Stimulated activated CD4-positive, alpha-beta T cell treated with anti-CD3 and anti-CD28 coated beads, Interleukin-12 subunit alpha, Interleukin-12 subunit beta, amount 100 ng/mL, for 4 hours (primary cell): ENCODE results near the gene ZNF761.
"Not testable (repeated sequence)": the region's sequence is repeated elsewhere in the genome, so short reads cannot be mapped to it uniquely, and the experiment has no call there.

Experiments
- DNase-seq: peaks from one replicate; pipeline ENCODE4 v3.0.0-alpha.2; 2020

The ZNF761 gene

DNA sequence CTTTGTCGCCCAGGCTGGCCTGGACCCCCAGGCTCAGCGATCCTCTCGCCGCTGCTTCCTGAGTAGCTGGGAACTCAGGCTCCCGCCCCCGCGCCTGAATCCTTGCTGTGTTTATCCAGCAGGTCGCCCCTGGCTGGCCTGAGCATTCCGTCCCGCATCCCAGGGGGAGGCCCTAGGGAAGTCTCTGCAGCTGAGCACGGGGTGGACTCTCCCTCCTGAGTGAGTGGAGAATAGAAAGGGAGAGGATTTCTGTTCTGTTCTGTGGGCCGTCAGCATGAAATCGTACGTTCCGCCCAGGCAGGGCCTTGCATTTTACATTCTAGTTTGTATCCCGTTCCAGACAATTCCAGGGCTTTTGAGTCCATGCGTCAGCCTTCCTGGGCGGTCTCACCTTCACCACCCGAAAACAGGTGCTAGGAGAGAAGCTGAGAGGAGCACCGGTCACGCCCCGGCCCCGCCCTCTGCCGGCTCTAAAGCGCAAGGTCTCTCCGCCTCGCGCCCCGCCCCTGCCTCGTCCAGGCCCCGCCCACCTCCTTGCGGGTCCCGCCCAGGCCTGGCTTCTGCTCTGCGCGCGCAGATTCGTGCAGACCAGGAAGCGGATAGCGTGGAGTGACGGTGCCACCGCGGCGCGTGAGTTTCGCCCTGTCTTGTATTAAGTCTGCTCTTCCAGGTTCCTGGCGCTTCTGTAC lies at the start of gene ZNF761:
ZNF761 (plus strand) TSS at position 586 of the 689 bp plus-strand sequence. CDS start 15,285 bp downstream, outside the sequence.
- DNase-seq, result peak; percentile 98

- no peak for DNase-seq
Observed at GRCh38 chr19:53388168-53388567, 43.6 kb upstream of the ZNF761 start.

GRCh38 chr19:53388904-53389303 lies 42.9 kb upstream of the ZNF761 start:
- DNase-seq, result no peak

GRCh38 chr19:53389571-53389970 lies 42.2 kb upstream of the ZNF761 start:
- DNase-seq, result no peak

DNA sequence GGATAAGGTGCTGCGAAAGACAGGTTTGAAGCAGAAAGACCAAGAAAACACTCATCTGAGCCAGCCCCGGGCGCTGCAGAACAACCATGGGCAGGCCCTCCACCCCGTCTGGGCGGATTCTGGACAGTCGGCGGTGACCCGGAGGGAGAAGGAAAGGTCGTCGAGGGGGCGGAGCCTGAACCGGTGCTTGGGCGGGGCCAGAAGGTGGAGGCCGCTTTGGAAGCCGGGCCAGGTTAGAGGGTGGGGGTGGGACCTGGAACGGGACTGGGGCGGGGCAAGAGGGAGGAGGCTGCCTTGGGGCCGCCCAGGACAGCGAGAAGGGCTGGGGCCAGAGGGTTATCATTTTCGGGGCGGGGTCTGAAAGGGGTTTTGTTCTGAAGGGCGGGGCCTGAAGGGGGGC lies 41.8 kb upstream of the ZNF761 start:
- no peak for DNase-seq

DNA sequence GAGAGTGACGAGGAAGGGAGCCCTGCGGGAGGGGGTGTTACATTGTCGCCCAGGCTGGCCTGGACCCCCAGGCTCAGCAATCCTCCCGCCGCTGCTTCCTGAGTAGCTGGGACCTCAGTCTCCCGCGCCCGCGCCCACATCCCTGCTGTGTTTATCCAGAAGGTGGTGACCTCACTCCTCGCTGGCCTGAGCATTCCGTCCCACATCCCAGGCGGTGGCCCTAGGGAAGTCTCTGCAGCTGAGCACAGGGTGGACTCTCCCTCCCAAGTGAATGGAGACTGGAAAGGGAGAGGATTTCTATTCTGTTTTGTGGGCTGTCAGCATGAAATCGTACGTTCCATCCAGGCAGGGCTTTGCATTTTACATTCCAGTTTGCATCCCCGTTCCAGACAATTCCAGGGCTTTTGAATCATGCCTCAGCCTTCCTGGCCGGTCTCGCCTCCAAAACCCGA lies 37.2 kb upstream of the ZNF761 start:
- no peak for DNase-seq

DNA sequence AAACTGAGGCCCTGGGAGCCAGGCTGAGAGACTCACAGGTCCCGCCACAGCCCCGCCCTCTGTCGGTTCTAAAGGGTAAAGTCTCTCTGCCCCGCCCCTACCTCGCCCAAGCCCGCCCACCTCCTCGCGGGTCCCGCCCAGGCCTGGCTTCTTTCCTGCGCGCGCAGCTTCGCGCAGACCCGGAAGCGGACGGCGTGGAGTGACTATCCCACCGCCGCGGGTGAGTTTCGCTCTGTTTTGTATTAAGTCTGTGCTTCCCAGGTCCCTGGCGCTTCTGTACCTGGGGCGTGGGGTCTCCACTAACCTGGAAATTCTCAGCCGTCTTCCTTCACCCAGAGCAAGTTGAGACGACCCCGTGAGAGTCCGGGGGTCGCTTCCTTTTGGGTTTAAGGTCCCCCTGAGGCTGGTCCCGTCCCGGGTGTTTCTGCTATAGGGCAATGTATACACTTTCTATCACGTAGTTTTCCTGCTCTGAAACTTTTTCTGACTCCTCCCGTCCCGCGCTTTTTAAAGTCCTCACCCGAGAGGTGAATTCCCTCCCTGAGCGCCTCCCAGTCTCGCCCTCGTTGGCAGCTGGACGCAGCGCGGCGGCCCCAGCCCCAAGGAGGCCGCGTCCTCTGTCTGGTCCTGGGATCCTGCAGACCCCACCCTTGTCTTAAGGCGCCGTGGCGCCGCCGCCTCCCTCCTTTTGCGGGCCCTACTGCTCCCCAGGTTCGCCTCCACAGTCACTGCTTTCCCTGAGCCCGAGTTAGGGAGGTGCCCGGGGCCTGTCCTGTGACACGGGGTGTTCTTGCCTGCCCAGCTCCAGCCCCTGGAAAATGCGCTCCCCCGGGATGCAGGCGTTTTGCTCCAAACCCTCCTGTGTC lies 36.6 kb upstream of the ZNF761 start, which contains the start of gene ZNF765:
ZNF765 (plus strand) TSS at position 176 of the 866 bp plus-strand sequence. CDS start 2,867 bp downstream, outside the sequence.
- peak; percentile 96 for DNase-seq

DNA sequence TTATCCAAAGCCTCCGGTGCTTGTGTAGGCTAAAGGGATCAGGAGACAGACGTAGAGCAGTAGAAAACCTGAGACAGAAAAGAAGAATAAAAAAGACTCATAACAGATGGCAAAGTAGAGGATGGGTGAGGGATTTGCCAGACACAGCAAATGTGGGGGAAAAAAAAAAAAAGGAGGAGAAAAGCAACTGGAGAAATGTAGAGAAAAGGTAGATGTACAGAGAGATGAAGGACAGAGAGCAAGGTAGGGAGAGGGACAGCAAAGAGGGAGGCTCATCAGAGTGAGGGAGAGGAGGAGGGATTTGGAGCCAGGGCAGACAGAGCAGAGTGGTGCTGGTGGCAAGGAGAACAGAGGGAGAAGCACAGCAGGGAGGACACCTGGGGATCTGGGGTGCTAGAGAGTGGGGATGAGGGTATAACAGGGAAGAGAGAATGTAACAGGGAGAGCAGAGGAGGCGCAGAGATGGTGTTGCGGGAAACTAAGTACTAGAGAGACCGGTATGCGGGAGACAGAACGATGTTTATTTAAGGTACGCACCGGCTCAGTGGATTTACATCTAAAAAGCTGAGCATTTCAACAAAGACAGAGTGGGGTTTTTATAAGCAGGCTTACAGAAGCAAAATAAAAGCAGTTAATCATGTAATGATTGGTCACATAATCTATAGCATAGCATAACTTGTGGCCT lies 35.8 kb upstream of the ZNF761 start:
- not testable (repeated sequence) for DNase-seq

- DNase-seq, result no peak
Observed at GRCh38 chr19:53396525-53396868, 35.3 kb upstream of the ZNF761 start.

DNA sequence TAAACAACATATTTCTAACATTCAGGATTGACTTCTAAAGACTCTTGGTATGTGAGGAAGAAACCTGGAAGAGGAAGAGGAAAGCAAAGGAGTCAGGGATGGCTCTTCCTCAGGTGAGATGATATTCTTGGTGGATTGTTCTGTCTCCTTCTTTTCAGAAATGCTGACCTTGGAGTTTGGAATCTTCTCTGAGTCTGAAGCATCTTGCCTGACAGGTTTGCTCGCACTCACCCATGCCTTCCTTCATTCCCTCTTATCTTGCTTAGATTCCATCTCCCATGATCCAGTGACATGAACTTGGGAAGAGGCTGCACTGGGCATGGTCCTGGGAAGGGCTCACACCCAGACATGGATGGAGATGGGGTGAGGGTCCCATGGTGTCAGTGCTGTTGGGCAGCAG lies 33.9 kb upstream of the ZNF761 start:
- DNase-seq, result not testable (repeated sequence)

- DNase-seq, result no peak
Observed at GRCh38 chr19:53409505-53410204, 22.1 kb upstream of the ZNF761 start.

DNA sequence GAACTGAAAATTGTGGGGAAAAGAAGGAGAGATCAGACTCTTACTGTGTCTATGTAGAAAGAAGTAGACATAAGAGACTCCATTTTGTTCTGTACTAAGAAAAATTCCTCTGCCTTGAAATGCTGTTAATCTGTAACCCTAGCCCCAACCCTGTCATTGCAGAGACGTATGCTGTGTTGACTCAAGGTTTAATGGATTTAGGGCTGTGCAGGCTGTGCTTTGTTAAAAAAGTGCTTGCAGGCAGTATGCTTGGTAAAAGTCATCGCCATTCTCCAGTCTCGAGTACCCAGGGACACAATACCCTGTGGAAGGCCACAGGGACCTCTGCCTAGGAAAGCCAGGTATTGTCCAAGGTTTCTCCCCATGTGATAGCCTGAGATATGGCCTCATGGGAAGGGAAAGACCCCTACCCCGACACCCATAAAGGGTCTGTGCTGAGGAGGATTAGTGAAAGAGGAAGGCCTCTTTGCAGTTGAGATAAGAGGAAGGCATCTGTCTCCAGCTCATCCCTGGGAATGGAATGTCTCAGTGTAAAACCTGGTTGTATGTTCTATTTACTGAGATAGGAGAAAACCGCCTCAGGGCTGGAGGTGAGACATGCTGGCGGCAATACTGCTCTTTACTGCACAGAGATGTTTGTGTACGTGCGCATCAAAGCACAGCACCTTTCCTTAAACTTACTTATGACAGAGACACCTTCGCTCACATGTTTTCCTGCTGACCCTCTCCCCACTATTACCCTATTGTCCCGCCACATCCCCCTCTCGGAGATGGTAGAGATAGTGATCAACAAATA lies 11.1 kb upstream of the ZNF761 start:
- DNase-seq, result not testable (repeated sequence)

- no peak for DNase-seq
Observed at GRCh38 chr19:53422551-53422950, 9.2 kb upstream of the ZNF761 start.

DNA sequence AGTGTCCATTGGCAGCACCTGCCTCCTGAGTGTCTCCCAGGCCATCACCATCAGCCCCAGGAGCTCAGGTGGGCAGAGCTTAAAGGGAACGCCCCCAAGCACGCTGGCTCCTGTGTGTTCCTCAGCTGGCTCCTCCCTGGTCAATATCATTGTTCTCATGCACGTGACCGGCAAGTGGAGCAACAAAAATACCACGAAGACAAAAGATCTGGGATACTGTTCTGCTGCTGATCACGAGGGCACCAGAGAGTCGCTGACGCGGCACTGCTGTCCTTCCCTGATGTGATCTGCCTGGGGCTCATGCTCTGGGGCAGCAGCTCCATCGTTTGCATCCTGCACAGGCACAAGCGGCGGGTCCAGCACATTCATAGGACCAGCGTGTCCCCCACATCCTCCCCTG lies 8.7 kb upstream of the ZNF761 start:
- not testable (repeated sequence) for DNase-seq

DNA sequence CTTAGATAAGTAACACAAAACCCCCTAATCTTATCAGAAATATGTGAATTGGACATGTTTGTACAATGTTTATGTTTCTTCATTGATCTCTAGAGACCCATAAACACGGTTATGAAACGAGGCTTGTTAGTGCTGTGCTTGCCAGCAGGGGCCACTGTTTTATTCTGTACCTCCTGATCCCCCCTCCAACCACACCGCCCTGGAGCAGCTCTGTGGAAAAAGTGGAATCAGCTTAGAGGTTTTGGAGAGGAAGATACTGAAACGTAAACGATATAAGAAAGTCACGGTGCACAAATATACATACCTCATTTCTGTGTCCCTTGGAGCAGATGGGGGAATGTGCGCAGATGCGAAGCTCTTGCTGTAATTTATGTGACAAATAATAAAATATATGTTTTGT lies 8.1 kb upstream of the ZNF761 start:
- DNase-seq, result not testable (repeated sequence)

- peak; percentile 61 for DNase-seq
Observed at GRCh38 chr19:53424968-53425597, 6.7 kb upstream of the ZNF761 start.

GRCh38 chr19:53432088-53432661 lies 391 bp downstream of the ZNF761 start:
- peak; percentile 16 for DNase-seq

- DNase-seq, result not testable (repeated sequence)
Observed at GRCh38 chr19:53443809-53444208, 12.0 kb downstream of the ZNF761 start.

- DNase-seq, result not testable (repeated sequence)
Observed at GRCh38 chr19:53447196-53447595, 15.4 kb downstream of the ZNF761 start.

DNA sequence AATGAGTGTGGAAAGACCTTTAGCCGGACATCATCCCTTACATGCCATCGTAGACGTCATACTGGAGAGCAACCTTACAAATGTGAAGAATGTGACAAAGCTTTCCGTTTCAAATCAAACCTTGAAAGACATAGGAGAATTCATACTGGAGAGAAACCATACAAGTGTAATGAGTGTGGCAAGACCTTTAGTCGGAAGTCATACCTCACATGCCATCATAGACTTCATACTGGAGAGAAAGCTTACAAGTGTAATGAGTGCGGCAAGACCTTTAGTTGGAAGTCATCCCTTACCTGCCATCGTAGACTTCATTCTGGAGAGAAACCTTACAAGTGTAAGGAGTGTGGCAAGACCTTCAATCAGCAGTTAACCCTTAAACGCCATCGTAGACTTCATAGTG lies 24.0 kb downstream of the ZNF761 start:
- no peak for DNase-seq
